HCT116 (cell line): ENCODE measurements around the gene CRADD. TPM values are rescaled to one million over a fixed set of nuclear protein-coding genes. Genes with fewer than 3 reads are reported as not detected.

Source experiments
- ATAC-seq: fragments of 200-7000 bp; cut with Tn5 transposase; 2 replicates; pipeline ENCODE4 v1.9.1; 2020; ENCODE audit warnings: mild to moderate bottlenecking, moderate library complexity
- BruUV-seq: library from RNA; stranded (reverse); fragments of 400-500 nt; replicated peaks from 2 replicates; lab custom pipeline; 2021; lab: Mats Ljungman, UMichigan
- CTCF ChIA-PET: fragments of 300-600 bp; sonication (Branson Sonifier 250); formaldehyde crosslinking; loops from one replicate; lab custom pipeline; 2021; ENCODE audit warnings: antibody characterized with exemption; lab: Charles Lee
- POLR2A ChIA-PET: fragments of 300-600, 350-600 bp; sonication (Branson Sonifier 250); formaldehyde crosslinking; loops from one replicate; lab custom pipeline; 2021; ENCODE audit warnings: antibody characterized with exemption; lab: Charles Lee
- RAD21 ChIA-PET, 2 experiments: fragments of 300-600 bp; sonication (Branson Sonifier 250); formaldehyde crosslinking; loops; one replicate each; lab custom pipeline; 2023; ENCODE audit warnings: low total read pairs in 2 of 2; ENCODE audit not compliant: uncharacterized antibody in 2 of 2, unreplicated experiment in 2 of 2, low non-redundant PET in 1 of 2; lab: Charles Lee
- DNase-seq: peaks from one replicate; pipeline ENCODE4 v3.0.0-alpha.2; 2010; ENCODE audit warnings: low read depth, low spot score
- H2AFZ ChIP-seq: fragments of 200-600 bp; shearing (Covaris generic), sonication (generic); 2 replicates; pipeline ENCODE4 v1.6.1; 2017; ENCODE audit warnings: low read depth, mixed run types, mixed read lengths, antibody characterized with exemption, low read length; ENCODE audit not compliant: poor library complexity, severe bottlenecking
- H3K27ac ChIP-seq: 2 replicates; pipeline ENCODE4 v1.5.1; 2012; ENCODE audit warnings: low read depth, low read length
- H3K27me3 ChIP-seq: fragments of 200-600 bp; sonication (generic); 2 replicates; pipeline ENCODE4 v1.6.1; 2016; ENCODE audit warnings: mixed run types, low read length, mixed read lengths; ENCODE audit not compliant: insufficient read depth
- H3K36me3 ChIP-seq, 2 experiments: fragments of 200-500 bp in 1 of 2; fragments of 200-600 bp in 1 of 2; sonication (Bioruptor generic) in 1 of 2; sonication (generic) in 1 of 2; 2 replicates each; pipeline versions ENCODE4 v1.5.1 to v1.6.1; 2014 to 2016; ENCODE audit warnings: low read length in 2 of 2, inconsistent platforms in 1 of 2, mixed read lengths in 1 of 2, mixed run types in 1 of 2; ENCODE audit not compliant: insufficient read depth in 2 of 2, control insufficient read depth in 1 of 2
- H3K4me1 ChIP-seq, 2 experiments: fragments of 200-600 bp in 1 of 2; sonication (generic) in 1 of 2; 2 replicates each; pipeline versions ENCODE4 v1.5.1 to v1.6.1; 2012 to 2017; ENCODE audit warnings: low read length in 2 of 2, inconsistent platforms in 1 of 2, mild to moderate bottlenecking in 1 of 2, mixed read lengths in 1 of 2, mixed run types in 1 of 2, moderate library complexity in 1 of 2; ENCODE audit not compliant: insufficient read depth in 2 of 2, control insufficient read depth in 1 of 2
- H3K4me2 ChIP-seq: fragments of 200-600 bp; sonication (generic); 2 replicates; pipeline ENCODE4 v1.6.1; 2017; ENCODE audit warnings: mixed run types, low read length, mixed read lengths
- H3K4me3 ChIP-seq, 2 experiments: fragments of 200-600 bp in 1 of 2; sonication (generic) in 1 of 2; replicated peaks in 1 of 2; 2 replicates each; pipeline ENCODE4 v1.5.1; 2011 to 2016; ENCODE audit warnings: low read length in 2 of 2, control low read depth in 1 of 2, low read depth in 1 of 2, mild to moderate bottlenecking in 1 of 2, mixed read lengths in 1 of 2, mixed run types in 1 of 2
- H3K79me2 ChIP-seq: fragments of 200-600 bp; sonication (generic); 2 replicates; pipeline ENCODE4 v1.6.1; 2017; ENCODE audit warnings: mild to moderate bottlenecking, mixed run types, low read length, moderate library complexity, mixed read lengths; ENCODE audit not compliant: insufficient read depth
- H3K9ac ChIP-seq: fragments of 200-600 bp; sonication (generic); 2 replicates; pipeline ENCODE4 v1.6.1; 2016; ENCODE audit warnings: low read length, mixed read lengths
- H3K9me2 ChIP-seq: fragments of 200-600 bp; sonication (generic), shearing (Covaris generic); 2 replicates; pipeline ENCODE4 v1.6.1; 2017; ENCODE audit warnings: mixed run types, mild to moderate bottlenecking, moderate library complexity; ENCODE audit not compliant: insufficient read depth
- H3K9me3 ChIP-seq, 2 experiments: fragments of 200-500 bp in 1 of 2; fragments of 200-600 bp in 1 of 2; sonication (Bioruptor generic) in 1 of 2; sonication (generic) in 1 of 2; 2 replicates each; pipeline ENCODE4 v1.6.1; 2014 to 2017; ENCODE audit warnings: low read length in 2 of 2, mixed read lengths in 2 of 2, inconsistent platforms in 1 of 2, low read depth in 1 of 2, mild to moderate bottlenecking in 1 of 2, mixed run types in 1 of 2, moderate library complexity in 1 of 2; ENCODE audit not compliant: control insufficient read depth in 1 of 2, insufficient read depth in 1 of 2
- H4K20me1 ChIP-seq: fragments of 200-600 bp; sonication (generic), shearing (Covaris generic); 2 replicates; pipeline ENCODE4 v1.6.1; 2017; ENCODE audit warnings: mixed run types, mild to moderate bottlenecking, moderate library complexity; ENCODE audit not compliant: insufficient read depth
- CBX3 ChIP-seq: IDR thresholded peaks from 2 replicates; pipeline ENCODE4 v1.6.1; 2012; ENCODE audit warnings: low read depth
- CTCF ChIP-seq, 3 experiments: fragments of 200-600 bp in 1 of 3; sonication (generic) in 1 of 3; IDR thresholded peaks in 2 of 3; conservative IDR thresholded peaks in 1 of 3; 2 replicates each; pipeline ENCODE4 v1.5.1; 2012 to 2017; ENCODE audit warnings: low read depth in 2 of 3, low read length in 2 of 3, antibody characterized with exemption in 1 of 3, borderline replicate concordance in 1 of 3, control low read depth in 1 of 3, mild to moderate bottlenecking in 1 of 3, mixed read lengths in 1 of 3, mixed run types in 1 of 3, moderate library complexity in 1 of 3; ENCODE audit not compliant: insufficient read depth in 1 of 3
- ELF1 ChIP-seq: IDR thresholded peaks from 2 replicates; pipeline ENCODE4 v1.6.1; 2012; ENCODE audit warnings: low read depth, borderline replicate concordance
- EZH2 ChIP-seq: fragments of 200-600 bp; sonication (generic); IDR thresholded peaks from 2 replicates; pipeline ENCODE4 v1.6.1; 2017; ENCODE audit warnings: antibody characterized with exemption, mixed run types
- EZH2phosphoT487 ChIP-seq: fragments of 200-600 bp; IDR thresholded peaks from 2 replicates; pipeline ENCODE4 v1.6.1; 2018; ENCODE audit warnings: antibody characterized with exemption, borderline replicate concordance
- JUND ChIP-seq: IDR thresholded peaks from 2 replicates; pipeline ENCODE4 v1.6.1; 2012
- POLR2AphosphoS5 ChIP-seq: IDR thresholded peaks from 2 replicates; pipeline ENCODE4 v1.6.1; 2011; ENCODE audit warnings: mild to moderate bottlenecking, low read depth, low read length, moderate library complexity
- RAD21 ChIP-seq: IDR thresholded peaks from 2 replicates; pipeline ENCODE4 v1.6.1; 2012; ENCODE audit warnings: low read depth, mild to moderate bottlenecking
- REST ChIP-seq: IDR thresholded peaks from 2 replicates; pipeline ENCODE4 v1.6.1; 2012; ENCODE audit warnings: low read depth
- SRF ChIP-seq: IDR thresholded peaks from 2 replicates; pipeline ENCODE4 v1.6.1; 2012; ENCODE audit warnings: low read depth
- ZFX ChIP-seq: fragments of 450-650 bp; IDR thresholded peaks from 2 replicates; pipeline ENCODE4 v1.6.1; 2017
- ZNF274 ChIP-seq: fragments of 200-500 bp; sonication (Bioruptor generic); IDR thresholded peaks from 2 replicates; pipeline ENCODE4 v1.6.1; 2014; ENCODE audit warnings: mild to moderate bottlenecking, low read depth, low read length, inconsistent platforms
- intact Hi-C: fragments of 100-400 bp; cut with micrococcal nuclease; formaldehyde crosslinking; loops from 2 replicates; pipeline ENCODE4 v1.10.0; 2022
- total RNA-seq: library from RNA; stranded (reverse); gene quantifications from one replicate; pipeline ENCODE4 v1.2.1, GENCODE V29; 2021; ENCODE audit not compliant: unreplicated experiment
- TF ChIP-seq, protein P1 (sequence below): IDR thresholded peaks from 2 replicates; pipeline ENCODE4 v1.6.1; 2012
- TF ChIP-seq, protein P2 (sequence below): IDR thresholded peaks from 2 replicates; pipeline ENCODE4 v1.6.1; 2011; ENCODE audit warnings: mild to moderate bottlenecking, low read length, moderate library complexity; ENCODE audit not compliant: insufficient replicate concordance; ENCODE audit errors: extremely low read depth

Gene CRADD
- total RNA-seq, 1 experiment from 2014 or later = 12.2 TPM

- RAD21 ChIA-PET = interaction anchor here in 1 of 2 experiments (0.7 kb wide), 1 partner anchor 9 kb away, joined by 4 read pairs; no protein-coding TSS in a partner anchor
- TF ChIP-seq ELF1 (no peak), ZFX (no peak), POLR2AphosphoS5 (no peak), CTCF (IDR thresholded peaks at IDR 0.05 in 2 of 3, conservative IDR thresholded peaks at IDR 0.05 in 1 of 3; ENCODE audit: borderline replicate concordance in 1 of 3, insufficient read depth in 1 of 3, low read depth in 2 of 3, low read length in 2 of 3) (no peak), CBX3 (no peak), EZH2 (no peak), RAD21 (no peak), ZNF274 (no peak), SRF (no peak), EZH2phosphoT487 (no peak), JUND (no peak), REST (no peak)
- TF ChIP-seq, protein P1, sequence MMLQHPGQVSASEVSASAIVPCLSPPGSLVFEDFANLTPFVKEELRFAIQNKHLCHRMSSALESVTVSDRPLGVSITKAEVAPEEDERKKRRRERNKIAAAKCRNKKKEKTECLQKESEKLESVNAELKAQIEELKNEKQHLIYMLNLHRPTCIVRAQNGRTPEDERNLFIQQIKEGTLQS = no peak
- TF ChIP-seq, protein P2, sequence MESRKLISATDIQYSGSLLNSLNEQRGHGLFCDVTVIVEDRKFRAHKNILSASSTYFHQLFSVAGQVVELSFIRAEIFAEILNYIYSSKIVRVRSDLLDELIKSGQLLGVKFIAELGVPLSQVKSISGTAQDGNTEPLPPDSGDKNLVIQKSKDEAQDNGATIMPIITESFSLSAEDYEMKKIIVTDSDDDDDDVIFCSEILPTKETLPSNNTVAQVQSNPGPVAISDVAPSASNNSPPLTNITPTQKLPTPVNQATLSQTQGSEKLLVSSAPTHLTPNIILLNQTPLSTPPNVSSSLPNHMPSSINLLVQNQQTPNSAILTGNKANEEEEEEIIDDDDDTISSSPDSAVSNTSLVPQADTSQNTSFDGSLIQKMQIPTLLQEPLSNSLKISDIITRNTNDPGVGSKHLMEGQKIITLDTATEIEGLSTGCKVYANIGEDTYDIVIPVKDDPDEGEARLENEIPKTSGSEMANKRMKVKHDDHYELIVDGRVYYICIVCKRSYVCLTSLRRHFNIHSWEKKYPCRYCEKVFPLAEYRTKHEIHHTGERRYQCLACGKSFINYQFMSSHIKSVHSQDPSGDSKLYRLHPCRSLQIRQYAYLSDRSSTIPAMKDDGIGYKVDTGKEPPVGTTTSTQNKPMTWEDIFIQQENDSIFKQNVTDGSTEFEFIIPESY = no peak
- TF ChIP-seq, all 23 proteins: peak for 0
- H3K9me2 ChIP-seq = no peaks in the 10 kb centered on the region
- no peaks in the 10 kb centered on the region for H3K4me1 ChIP-seq
- no peaks in the 10 kb centered on the region for H3K9me3 ChIP-seq
- no peak for DNase-seq
- no peak overlapping the region for H3K27ac ChIP-seq
- H3K4me3 ChIP-seq = no peak overlapping the region
- no TSS peak for BruUV-seq
- ATAC-seq = no peak
- no peak overlapping the region for H3K9ac ChIP-seq
- no peaks in the 10 kb centered on the region for H4K20me1 ChIP-seq
- H3K4me2 ChIP-seq = no peak overlapping the region
- ChIA-PET CTCF (no interaction called here), POLR2A (no interaction called here)
- no peak overlapping the region for H2AFZ ChIP-seq
- H3K36me3 ChIP-seq = no peaks in the 10 kb centered on the region
- intact Hi-C loops = no loop called here
- H3K79me2 ChIP-seq = no peaks in the 10 kb centered on the region
- H3K27me3 ChIP-seq = no peaks in the 10 kb centered on the region
Observed at GRCh38 chr12:93657071-93657470, 20.1 kb upstream of the CRADD start.
